NCI-H146 treated with DMSO at 0.1 percent for 48 hours (cell line): Measurements from ENCODE around the gene BASP1.
"Not testable (repeated sequence)": the region's sequence is repeated elsewhere in the genome, so short reads cannot be mapped to it uniquely, and the experiment has no call there.

Experiments used
- DNase-seq: peaks from one replicate; lab custom pipeline; 2025; ENCODE audit not compliant: unreplicated experiment; lab: John Stamatoyannopoulos, UW

The BASP1 gene

DNA sequence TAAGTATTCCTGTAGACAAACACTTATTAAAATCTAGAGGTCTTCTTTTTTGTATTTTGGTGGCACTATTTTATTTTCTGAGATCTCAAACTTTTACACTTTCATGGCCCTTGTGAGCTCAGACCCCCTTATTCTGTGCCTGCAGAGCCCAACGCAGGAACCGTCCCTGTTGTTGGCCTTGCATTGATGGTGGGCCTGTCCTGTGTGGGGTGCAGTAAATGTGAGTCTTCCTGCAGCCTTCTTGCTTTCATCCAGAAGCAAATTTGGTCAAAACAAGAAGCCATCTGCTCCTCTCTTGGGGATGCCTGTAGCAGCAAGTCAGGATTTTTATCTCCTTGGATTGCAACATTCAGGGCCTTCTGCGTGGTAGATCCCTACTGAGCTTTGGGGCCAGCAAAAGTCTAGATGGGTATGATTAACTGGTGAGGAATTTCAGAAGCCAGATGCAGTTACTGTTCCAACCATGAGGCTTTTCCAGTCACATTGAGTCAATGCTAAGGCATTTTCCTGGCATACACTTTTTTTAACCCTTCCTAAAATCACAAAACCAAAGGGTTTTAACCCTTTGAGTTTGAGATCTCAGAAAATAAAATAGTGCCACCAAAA lies 31.7 kb downstream of the BASP1 start:
- no peak for DNase-seq

DNA sequence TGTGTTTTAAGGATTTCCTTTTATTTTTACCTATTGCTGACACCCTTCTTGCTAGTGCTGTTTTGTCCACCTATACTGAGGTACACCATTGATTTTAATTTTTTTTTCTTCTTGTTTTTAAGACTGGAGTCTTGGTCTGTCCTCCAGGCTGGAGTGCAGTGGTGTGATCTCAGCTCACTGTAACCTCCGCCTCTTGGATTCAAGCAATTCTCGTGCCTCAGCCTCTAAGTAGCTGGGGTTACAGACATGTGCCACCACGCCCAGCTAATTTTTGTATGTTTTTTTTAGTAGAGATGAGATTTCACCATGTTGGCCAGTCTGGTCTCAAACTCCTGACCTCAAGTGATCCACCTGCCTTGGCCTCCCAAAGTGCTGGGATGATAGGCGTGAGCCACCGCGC lies 32.4 kb downstream of the BASP1 start:
- not testable (repeated sequence) for DNase-seq

DNA sequence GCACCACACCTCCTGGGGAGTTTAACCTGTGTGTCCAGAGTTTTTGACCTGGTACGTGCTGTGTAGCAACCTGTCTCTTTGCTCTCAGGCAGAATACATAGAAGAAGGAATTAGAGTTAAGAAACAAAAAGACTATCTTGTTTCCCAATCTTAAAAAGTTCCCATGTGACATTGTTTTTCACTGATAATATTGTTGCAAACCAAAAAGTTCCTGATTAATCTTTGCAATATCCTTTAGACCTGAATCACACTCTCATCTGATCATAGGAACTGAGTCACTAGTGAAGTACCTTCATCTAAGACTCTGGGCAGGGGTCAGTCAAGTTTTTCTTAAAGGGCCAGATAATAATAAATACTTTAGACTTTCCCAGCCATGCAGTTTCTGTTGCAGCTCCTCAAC lies 35.1 kb downstream of the BASP1 start:
- no peak for DNase-seq

DNA sequence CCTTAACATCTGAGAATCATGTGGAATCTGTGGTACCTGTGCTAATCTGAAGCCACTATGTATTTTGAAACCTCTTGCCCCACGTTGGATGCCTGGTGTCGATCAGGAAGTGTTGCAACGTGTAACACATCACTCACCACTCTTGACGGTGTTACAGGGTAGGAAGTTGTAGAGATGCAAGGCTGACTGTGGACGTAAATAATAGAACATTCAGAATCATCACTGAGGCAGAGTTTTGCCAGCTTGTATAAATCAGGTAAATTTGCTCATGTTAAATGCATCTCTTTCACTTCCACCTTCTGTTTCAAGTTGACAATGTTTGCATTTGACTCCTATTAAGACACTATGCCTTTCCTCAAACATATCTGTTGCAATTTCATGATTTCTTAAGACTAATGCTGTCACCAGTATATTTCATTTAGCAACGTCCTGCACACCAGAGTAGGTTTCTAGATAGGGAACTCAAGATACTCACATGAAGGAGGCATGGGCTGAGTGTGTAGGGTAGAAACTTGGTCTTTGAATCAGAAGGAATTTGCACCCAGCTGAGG lies 38.1 kb downstream of the BASP1 start:
- DNase-seq, result no peak

DNA sequence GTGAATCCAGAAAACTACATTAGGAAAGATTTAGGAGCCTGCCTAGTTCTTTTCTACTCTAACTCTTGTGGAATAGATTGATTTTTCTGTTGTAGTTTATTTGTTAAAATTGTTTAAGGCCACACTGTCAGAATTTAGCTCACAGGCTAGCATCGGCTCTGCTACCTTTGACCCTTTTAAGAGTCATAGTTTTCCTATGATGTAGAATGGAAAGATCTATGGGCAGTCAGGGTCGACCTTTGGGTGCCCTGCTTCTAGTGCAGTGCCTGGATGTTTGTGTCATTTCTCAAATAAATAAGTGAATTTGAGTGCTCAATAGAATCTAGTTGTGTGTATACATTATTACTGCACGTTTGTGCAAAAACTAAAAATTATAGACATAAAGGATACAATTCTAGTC lies 38.7 kb downstream of the BASP1 start:
- no peak for DNase-seq

DNA sequence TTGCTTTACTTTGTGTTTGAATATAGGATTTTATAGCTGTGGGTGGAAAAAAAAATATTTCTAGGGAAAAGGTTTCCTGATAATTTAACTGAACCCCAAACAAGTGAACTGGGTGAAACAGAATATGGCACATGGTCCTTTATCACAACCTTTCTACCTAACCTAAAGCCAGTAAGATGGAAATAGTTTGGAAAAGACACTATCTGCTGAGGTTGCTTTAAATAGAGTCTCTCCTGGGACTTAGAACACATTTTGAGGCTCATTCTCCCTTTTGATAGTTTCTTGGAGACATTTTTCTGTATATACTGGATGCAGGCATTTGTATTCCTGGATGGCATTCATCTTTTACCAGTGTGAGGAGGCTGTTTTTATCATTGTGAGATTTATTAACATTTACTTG lies 39.4 kb downstream of the BASP1 start:
- DNase-seq, result no peak

DNA sequence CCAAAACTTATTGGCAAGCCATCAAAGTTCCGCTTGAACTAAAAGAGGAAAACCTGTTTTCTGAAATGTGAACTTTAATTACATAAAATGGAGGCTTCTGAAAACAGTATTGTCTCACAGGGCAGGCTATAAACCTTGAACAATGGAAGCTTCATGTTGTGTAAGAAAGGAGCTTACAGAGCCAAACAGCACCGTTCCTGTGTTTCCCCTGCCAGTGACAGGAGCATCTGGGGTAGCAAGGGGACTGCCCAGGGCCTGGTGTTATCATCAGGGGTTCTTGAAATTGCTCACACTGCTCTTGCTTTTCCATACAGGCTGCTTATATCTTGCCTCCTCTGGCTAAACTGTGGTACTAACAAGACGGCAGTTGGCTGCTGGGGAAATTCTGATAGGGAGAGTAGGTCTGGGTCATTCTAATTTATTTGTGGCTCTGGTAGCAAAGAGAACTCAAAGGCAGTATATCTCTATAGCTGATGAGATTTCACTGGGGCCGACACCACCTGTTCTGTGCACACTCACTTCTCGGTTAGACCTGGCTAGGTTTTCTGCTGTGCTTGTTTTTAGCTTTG lies 40.4 kb downstream of the BASP1 start:
- DNase-seq, result no peak

DNA sequence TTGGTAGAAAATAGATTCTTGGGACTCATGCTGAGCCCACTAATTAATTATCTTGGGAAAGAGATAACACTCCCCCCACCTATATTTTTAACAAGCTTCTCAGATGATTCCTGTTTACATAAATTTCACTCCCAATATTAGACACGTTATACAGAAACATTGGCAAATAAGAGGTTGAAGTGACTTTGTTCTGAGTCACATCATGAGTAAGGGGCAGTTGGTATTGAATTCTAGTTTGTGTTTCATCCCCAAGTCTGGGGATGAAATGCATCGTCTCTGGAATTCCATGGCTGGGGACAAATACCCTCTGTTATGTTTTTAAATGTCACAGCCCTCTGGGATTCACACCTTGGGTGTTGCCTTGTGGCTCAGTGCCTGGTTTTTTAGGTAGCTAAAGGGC lies 41.0 kb downstream of the BASP1 start:
- DNase-seq, result no peak

DNA sequence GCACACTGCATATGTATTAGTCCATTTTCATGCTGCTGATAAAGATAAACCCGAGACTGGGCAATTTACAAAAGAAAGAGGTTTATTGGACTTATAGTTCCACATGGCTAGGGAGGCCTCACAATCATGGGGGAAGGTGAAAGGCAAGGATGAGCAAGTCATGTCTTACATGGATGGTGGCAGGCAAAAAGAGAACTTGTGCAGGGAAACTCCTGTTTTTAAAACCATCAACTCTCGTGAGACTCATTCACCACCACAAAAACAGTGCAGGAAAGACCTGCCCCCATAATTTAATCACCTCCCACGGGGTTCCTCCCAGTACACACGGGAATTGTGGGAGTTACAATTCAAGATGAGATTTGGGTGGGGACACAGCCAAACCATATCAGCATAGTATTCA lies 41.6 kb downstream of the BASP1 start:
- DNase-seq, result not testable (repeated sequence)

DNA sequence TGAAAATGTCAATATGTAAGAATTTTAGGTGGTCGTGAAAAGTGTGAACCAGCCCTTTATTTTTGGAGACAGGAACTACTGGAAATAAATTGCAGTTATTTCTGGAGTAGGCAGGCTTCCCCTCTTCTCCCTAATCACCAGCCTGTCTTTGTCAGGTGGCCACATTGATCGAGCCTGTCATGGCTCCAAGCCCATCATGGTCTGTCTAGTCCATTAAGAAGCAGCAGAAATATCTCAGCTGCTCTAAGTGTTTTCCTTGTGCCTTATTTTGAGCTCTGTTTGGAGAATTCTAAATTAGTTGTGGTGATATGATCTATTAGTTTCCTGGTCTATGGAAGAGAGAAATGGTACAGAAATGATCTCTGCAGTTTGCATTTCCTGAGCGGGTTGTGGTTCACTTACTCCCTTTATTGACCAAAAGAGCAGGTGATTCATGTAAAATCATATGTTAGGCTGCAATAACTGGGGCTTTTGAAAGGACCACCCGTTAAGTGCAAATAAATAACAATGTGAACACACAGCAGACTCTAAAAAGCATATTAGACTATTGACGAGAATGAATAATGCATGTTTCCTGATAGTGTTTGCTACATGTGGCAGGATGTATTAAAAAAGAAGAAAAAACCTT lies 42.3 kb downstream of the BASP1 start:
- peak; percentile 93 for DNase-seq

DNA sequence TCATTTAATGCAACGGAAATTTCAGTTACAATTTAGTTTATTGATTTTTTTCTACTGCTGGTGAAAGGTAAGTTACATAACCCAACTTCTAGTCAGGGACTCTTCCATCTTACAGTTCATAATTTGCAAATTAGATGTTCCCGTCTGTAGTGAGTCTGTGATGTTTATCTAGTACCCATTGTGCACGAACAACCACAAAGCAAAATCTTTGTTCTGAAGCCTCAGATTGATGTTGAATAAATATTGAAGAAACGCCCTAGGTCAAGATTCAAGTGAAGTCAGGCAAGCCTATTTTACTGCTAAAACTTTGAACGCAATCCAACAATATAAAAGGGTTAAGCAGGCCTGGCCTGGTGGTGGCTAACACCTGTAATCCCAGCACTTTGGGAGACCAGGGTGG lies 43.1 kb downstream of the BASP1 start:
- DNase-seq, result peak; percentile 82

DNA sequence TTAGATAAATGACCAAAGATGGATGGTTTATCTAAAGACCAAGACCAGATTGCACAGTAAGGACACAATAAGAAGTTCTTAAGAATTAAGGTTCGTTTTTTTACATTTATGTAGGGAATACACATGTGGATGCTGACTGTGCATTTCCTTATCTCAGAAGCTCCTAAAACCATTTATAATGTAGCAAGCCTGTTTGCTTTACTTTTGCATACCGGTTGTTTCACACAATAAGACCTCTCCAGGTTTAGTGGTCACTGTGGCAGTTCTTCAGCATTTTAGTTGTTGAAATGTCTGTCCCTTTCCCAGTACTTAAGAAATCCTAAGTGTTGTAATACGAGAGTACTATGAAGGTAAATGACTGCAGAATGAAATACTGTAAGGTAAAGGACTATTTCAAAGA lies 43.6 kb downstream of the BASP1 start:
- DNase-seq, result no peak

DNA sequence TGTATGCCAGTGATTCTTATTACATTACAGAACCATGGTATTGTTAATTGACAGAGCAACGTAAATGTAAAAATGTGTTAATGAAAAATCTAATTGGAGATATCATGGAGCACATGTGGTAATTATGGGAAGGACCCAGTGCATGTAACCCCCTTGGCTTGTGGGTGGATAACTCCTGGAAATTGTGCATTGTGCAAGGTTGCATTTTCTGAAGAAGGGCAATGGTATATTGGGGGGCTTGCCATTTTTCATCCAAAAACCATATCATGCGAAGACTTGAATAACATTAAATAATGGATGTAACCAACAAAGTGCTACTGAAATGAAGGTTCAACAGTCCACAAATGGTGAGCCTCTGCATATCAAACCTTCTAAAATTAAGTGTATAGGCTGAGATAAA lies 47.6 kb downstream of the BASP1 start:
- no peak for DNase-seq

DNA sequence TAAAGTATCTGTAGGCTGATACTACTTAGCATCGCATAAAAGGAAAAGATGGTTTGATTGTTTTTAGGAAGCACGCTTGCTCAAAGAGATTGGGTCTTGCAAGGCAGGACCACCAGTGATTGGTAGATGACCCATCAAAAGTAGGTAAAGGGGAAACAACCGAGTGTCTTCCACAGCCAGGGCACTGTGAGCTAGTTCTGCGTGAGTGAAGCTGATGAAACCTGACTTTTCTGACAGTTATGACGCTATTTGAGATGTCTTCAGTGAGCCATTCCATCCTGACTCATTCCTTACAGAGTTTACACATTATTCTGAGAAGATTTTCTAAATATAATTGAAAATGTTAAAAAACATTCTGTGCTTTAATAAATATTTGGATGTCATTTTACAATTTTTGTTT lies 49.7 kb downstream of the BASP1 start:
- no peak for DNase-seq

DNA sequence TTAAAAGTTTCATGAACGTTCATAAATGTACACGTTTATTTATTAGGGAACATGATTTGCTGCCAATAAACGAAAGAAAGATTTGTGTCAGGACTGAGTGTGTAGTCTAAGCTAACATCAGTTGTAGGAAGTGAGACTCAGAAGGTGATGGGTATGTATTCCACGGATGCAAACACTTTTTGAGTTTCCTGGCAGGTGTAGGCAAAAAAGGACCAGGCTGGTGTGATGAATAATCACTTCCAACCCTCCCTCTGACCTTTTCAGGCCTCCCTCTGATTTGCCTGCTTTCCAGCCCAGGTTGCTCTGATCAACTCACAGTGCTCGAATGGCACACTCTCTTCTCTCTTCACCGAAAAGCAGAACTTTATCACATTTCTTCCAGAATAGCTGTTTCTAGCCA lies 51.8 kb downstream of the BASP1 start:
- peak; percentile 53 for DNase-seq

DNA sequence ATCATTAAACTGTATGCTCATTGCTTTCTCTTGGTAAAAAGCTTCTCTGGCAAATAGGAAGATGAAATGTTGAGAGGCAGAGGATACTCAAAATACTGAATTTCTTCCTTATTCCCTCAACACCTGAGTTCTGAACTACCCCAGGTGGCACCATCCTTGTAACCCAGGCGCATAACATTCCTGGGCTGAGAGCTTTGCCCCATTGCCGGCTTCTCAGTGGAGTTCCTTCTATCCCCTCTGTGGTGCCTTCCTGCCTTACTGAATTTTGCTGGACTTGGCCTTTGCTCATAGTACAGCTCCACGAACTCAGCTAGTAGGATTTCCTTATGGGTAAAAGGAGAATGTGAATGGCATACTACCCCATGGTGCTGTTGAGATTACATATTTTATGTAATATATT lies 54.7 kb downstream of the BASP1 start:
- DNase-seq, result no peak

DNA sequence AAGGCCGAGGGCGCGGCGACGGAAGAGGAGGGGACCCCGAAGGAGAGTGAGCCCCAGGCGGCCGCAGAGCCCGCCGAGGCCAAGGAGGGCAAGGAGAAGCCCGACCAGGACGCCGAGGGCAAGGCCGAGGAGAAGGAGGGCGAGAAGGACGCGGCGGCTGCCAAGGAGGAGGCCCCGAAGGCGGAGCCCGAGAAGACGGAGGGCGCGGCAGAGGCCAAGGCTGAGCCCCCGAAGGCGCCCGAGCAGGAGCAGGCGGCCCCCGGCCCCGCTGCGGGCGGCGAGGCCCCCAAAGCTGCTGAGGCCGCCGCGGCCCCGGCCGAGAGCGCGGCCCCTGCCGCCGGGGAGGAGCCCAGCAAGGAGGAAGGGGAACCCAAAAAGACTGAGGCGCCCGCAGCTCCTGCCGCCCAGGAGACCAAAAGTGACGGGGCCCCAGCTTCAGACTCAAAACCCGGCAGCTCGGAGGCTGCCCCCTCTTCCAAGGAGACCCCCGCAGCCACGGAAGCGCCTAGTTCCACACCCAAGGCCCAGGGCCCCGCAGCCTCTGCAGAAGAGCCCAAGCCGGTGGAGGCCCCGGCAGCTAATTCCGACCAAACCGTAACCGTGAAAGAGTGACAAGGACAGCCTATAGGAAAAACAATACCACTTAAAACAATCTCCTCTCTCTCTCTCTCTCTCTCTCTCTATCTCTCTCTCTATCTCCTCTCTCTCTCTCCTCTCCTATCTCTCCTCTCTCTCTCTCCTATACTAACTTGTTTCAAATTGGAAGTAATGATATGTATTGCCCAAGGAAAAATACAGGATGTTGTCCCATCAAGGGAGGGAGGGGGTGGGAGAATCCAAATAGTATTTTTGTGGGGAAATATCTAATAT lies 58.1 kb downstream of the BASP1 start:
- DNase-seq, result no peak

DNA sequence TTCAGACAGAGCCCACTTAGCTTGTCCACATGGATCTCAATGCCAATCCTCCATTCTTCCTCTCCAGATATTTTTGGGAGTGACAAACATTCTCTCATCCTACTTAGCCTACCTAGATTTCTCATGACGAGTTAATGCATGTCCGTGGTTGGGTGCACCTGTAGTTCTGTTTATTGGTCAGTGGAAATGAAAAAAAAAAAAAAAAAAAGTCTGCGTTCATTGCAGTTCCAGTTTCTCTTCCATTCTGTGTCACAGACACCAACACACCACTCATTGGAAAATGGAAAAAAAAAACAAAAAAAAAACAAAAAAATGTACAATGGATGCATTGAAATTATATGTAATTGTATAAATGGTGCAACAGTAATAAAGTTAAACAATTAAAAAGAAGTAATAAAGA lies 59.0 kb downstream of the BASP1 start:
- DNase-seq, result no peak

DNA sequence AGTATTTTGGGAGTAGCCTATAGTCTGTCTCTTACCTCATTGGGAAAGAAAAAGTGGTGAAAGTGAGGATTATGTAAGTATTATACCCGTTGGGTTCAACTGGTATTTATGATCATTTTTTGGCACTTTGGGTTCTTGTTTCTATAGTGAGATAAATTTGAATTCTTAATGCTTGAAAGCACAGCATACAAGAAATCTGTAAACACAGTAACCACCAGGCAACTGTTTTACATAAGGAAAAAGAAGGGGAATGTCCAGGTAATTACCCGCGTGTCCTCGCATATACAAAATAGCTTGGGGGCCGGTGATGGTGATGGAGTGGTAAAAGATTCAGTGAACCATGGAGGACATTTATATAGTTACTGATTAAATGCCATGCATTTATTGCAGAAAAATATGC lies 60.5 kb downstream of the BASP1 start:
- no peak for DNase-seq

DNA sequence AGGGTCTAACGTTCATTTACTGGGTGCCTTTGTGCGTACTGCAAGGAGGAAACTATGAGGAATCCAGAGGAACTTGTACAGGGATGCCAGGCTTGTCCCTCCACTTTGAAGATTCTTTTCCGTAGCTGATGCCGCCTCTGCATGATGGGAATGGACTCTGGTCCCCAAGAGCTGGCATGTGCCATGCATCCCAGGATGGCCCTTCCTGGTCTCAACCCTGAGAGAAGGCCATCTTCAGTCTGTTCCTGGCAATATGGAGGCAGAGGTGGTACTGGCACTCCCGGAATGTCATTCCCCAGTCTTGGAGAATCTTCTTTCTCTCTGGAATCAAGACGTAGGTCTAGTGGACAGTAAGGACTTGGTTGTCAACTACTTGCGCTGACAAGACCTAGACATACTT lies 61.5 kb downstream of the BASP1 start:
- no peak for DNase-seq

DNA sequence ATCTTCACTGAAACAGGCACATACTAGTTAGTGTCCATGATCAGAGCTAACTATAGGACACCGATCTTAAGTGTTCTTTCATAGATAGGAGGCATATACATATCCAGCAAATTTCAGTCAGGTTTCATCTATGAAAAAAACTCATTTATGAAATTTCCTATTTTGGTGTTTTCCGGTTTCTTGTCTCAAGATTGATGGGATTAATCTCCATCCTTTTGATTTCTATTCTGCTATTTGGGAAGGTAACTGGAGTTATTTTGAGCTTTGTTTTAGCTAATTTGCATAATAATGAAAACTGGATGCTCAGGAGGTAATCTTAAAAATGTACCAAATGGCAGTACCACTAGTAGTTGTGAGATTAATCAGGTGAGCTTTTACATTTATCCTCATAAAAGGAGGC lies 62.1 kb downstream of the BASP1 start:
- DNase-seq, result no peak
